Ishikawa (cell line): ENCODE measurements around the gene POLG2.

Experiments
- CEBPB ChIP-seq: IDR thresholded peaks from 2 replicates; pipeline ENCODE4 v1.6.1; 2012
- CREB1 ChIP-seq: IDR thresholded peaks from 2 replicates; pipeline ENCODE4 v1.6.1; 2012; ENCODE audit warnings: low read depth
- EGR1 ChIP-seq: IDR thresholded peaks from 2 replicates; pipeline ENCODE4 v1.6.1; 2012
- EP300 ChIP-seq: IDR thresholded peaks from 2 replicates; pipeline ENCODE4 v1.6.1; 2012; ENCODE audit warnings: borderline replicate concordance
- FOXM1 ChIP-seq: IDR thresholded peaks from 2 replicates; pipeline ENCODE4 v1.6.1; 2012; ENCODE audit warnings: low read depth, borderline replicate concordance
- MAX ChIP-seq: IDR thresholded peaks from 2 replicates; pipeline ENCODE4 v1.6.1; 2012
- NFIC ChIP-seq: IDR thresholded peaks from 2 replicates; pipeline ENCODE4 v1.6.1; 2012
- RAD21 ChIP-seq: IDR thresholded peaks from 2 replicates; pipeline ENCODE4 v1.6.1; 2012; ENCODE audit warnings: low read depth
- REST ChIP-seq: IDR thresholded peaks from 2 replicates; pipeline ENCODE4 v1.6.1; 2012; ENCODE audit warnings: low read depth, mild to moderate bottlenecking
- TAF1 ChIP-seq: IDR thresholded peaks from 2 replicates; pipeline ENCODE4 v1.6.1; 2012; ENCODE audit warnings: low read depth, mild to moderate bottlenecking
- TCF12 ChIP-seq: IDR thresholded peaks from 2 replicates; pipeline ENCODE4 v1.6.1; 2012; ENCODE audit warnings: low read depth
- TEAD4 ChIP-seq: IDR thresholded peaks from 2 replicates; pipeline ENCODE4 v1.6.1; 2012
- USF1 ChIP-seq: IDR thresholded peaks from 2 replicates; pipeline ENCODE4 v1.6.1; 2012
- YY1 ChIP-seq: IDR thresholded peaks from 2 replicates; pipeline ENCODE4 v1.6.1; 2012; ENCODE audit warnings: low read depth
- ZBTB7A ChIP-seq: IDR thresholded peaks from 2 replicates; pipeline ENCODE4 v1.6.1; 2012; ENCODE audit warnings: low read depth

The POLG2 gene

DNA sequence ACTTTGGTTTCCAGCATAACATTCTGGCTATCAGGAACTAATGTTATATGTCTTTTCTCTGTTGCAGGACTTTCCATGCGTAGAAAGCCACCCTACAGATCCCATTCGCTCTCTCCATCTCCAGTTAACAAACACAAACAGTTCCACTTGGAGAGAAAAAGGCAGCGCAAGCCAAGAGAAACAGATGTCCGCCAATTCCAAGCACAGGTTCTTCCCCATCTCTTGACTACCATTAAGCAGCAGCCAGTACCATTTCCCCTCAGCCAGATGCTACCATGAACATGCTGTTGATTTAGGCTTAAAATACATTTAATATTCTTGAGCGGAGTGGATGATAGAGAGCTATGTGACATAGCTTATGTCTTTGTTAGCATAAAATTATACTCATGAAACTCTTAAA, 32.4 kb upstream of the POLG2 start:
- TF ChIP-seq NFIC (no peak), TEAD4 (no peak), TAF1 (no peak), EP300 (no peak), MAX (no peak), YY1 (no peak), REST (no peak), USF1 (no peak), ZBTB7A (no peak), EGR1 (no peak), CEBPB (no peak), RAD21 (no peak), TCF12 (no peak), FOXM1 (no peak)

DNA sequence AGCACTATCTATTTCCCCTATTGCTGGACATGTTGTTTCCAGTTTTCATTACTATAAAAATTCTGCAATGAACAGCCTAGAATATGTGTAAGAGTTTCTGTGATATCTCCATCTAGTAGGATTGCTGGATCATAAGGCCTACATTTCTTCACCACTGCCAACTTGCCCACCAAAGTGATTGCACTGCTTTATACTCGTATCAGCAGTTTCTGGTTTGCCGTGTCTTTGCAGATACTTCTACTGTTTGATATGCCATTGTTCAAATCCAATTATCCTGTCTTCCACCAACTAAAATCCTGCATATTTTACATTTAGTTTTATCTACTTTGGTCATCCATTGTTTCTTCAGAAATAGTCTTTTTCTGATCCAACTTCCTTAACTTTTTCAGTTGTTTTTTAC, 31.1 kb upstream of the POLG2 start:
- TF ChIP-seq RAD21 (no peak), FOXM1 (no peak), YY1 (no peak), MAX (no peak), EP300 (no peak), TEAD4 (no peak), TCF12 (no peak), NFIC (no peak), ZBTB7A (no peak), USF1 (no peak), CEBPB (no peak), EGR1 (no peak), REST (no peak), TAF1 (no peak), CREB1 (no peak)

DNA sequence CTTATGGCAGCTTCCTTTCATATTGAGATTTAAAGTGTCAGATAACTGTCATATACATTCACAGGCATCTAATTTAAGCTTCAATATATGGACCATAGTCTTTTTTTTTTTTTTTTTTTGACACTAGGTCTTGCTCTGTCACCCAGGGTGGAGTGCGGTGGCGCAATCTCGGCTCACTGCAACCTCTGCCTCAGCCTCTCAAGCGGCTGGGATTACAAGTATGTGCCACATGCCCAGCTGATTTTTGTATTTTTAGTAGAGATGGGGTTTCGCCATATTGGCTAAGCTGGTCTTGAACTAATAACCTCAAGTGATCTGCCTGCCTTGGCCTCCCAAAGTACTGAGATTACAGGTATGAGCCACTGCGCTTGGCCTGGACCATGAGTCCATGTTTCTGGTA, 23.5 kb upstream of the POLG2 start:
- TF ChIP-seq TEAD4 (no peak), TCF12 (no peak), ZBTB7A (no peak)

DNA sequence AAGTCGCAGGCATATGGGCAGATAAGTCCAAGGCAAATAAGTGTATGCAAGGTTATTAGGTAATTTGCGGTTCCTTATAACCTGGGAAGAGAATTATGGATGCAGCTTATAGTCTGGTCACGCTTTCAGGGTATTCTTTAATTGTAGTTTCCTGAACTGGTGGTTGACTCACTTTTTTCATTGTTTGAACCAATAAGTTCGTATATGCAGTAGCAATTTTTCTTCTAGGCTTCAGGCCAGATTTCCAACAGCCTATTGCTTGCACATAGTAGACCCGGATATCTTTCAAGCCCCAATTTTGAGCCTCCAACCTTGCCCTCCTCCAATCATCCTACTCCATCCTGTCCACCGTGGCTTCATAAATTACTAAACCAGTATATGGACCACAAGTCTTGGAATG, 22.7 kb upstream of the POLG2 start:
- TF ChIP-seq TAF1 (no peak), CEBPB (no peak), NFIC (no peak), CREB1 (no peak), EGR1 (no peak), FOXM1 (no peak), REST (no peak), EP300 (no peak), TEAD4 (no peak), USF1 (no peak), TCF12 (no peak), ZBTB7A (no peak), YY1 (no peak), MAX (no peak), RAD21 (no peak)
